Measurements from ENCODE around the gene FCHSD1.

FCHSD1 gene

GRCh38 chr5:141640698-141641097 is 10.5 kb downstream of the FCHSD1 start:
- DNase-seq: no peak

- DNase-seq: no peak
Measured at GRCh38 chr5:141640051-141640415, 11.2 kb downstream of the FCHSD1 start.

- DNase-seq: no peak
Measured at GRCh38 chr5:141639357-141640050, 11.7 kb downstream of the FCHSD1 start.

GRCh38 chr5:141638771-141639170 is 12.4 kb downstream of the FCHSD1 start:
- no peak for DNase-seq

GRCh38 chr5:141637767-141638419 is 13.3 kb downstream of the FCHSD1 start:
- DNase-seq: peak; percentile 87

GRCh38 chr5:141637123-141637766 is 14.0 kb downstream of the FCHSD1 start:
- DNase-seq: peak; percentile 59

- DNase-seq: peak; percentile 95
Measured at GRCh38 chr5:141636413-141637122, 14.7 kb downstream of the FCHSD1 start, which contains the start of the genes HDAC3 and RELL2. HDAC3 (minus strand) TSS chr5:141636849; CDS start chr5:141636790, 59 bp downstream. RELL2 (plus strand) TSS chr5:141636997; CDS start chr5:141638226, 1,229 bp downstream.

- DNase-seq: no peak
Measured at GRCh38 chr5:141636106-141636412, 15.2 kb downstream of the FCHSD1 start.

GRCh38 chr5:141635646-141636045 is 15.6 kb downstream of the FCHSD1 start:
- DNase-seq: no peak

- DNase-seq: no peak
Measured at GRCh38 chr5:141634720-141635119, 16.5 kb downstream of the FCHSD1 start.

GRCh38 chr5:141633871-141634561 is 17.2 kb downstream of the FCHSD1 start:
- peak; percentile 63 for DNase-seq

- no peak for DNase-seq
Measured at GRCh38 chr5:141632650-141633049, 18.6 kb downstream of the FCHSD1 start.

- no peak for DNase-seq
Measured at GRCh38 chr5:141630570-141631140, 20.6 kb downstream of the FCHSD1 start.

- DNase-seq: no peak
Measured at GRCh38 chr5:141628175-141628788, 22.9 kb downstream of the FCHSD1 start.

GRCh38 chr5:141623611-141624010 is 27.6 kb downstream of the FCHSD1 start:
- DNase-seq: no peak

GRCh38 chr5:141623186-141623585 is 28.0 kb downstream of the FCHSD1 start:
- no peak for DNase-seq

GRCh38 chr5:141618804-141619554 is 32.2 kb downstream of the FCHSD1 start, which contains the start of gene DIAPH1:
DIAPH1 (minus strand) TSS chr5:141619000; CDS start chr5:141618914, 86 bp downstream.
- DNase-seq: peak; percentile 99

GRCh38 chr5:141618030-141618803 is 33.0 kb downstream of the FCHSD1 start:
- peak; percentile 77 for DNase-seq

- peak; percentile 33 for DNase-seq
Measured at GRCh38 chr5:141617682-141618029, 33.6 kb downstream of the FCHSD1 start.

GRCh38 chr5:141617128-141617527 is 34.1 kb downstream of the FCHSD1 start:
- DNase-seq: peak; percentile 69

Data from hematopoietic multipotent progenitor cell treated with erythropoietin and hydrocortisone succinate and interleukin-3 and kit ligand, for 4 days (in vitro differentiated cells).